ENCODE results near the gene SH3D21. TPM values are rescaled to one million over a fixed set of nuclear protein-coding genes. Genes with fewer than 3 reads are reported as not detected.

Gene SH3D21
- total and polyA plus RNA-seq, 2 of the 8 experiments (the other 6 are each of a cell fraction or from before 2014, with no cell fraction given) = 3.4 to 8.6 TPM

DNA sequence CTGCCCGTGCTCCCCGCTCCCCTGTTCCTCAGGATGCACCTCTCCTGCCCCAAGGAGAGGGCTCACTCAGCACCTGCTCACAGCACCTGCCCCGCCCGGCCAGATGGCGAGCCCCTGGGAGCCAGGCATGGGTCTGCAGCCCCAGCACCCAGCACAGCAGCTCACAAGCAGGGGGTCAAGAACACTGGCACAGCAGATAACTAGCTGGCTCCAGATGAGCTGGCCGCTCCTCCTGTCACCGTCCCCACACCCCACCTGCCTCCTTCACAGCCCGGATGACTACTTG is 38.2 kb downstream of the SH3D21 start:
- Histone ChIP-seq H3K23ac (ENCODE audit: insufficient read length) (no peak overlapping the region), H3K27ac (ENCODE audit: low read depth, low read length) (no peak overlapping the region), H3K18ac (ENCODE audit: extremely low read depth, low read length) (no peak overlapping the region), H3K36me3 (ENCODE audit: control insufficient read depth in 2 of 4, insufficient read depth in 4 of 4, low read length in 3 of 4) (peaks cover 4 to 25% (median 8%) of the 10 kb centered on the region in 4 experiments; a peak in 5 of 8 replicates), H2BK12ac (ENCODE audit: low read depth, low read length) (no peak overlapping the region), H4K20me1 (replicated peaks in 1 of 2; ENCODE audit: control insufficient read depth in 1 of 2, insufficient read depth in 2 of 2, low read length in 2 of 2) (peaks cover 3 to 4% of the 10 kb centered on the region in 2 experiments), H3K9me3 (ENCODE audit: insufficient read depth in 2 of 2, low read depth in 1 of 2, low read length in 1 of 2) (no peaks in the 10 kb centered on the region), H2BK20ac (ENCODE audit: low read length) (no peak overlapping the region), H4K91ac (replicated peaks; ENCODE audit: insufficient read length, low read length) (no peak overlapping the region), H2AFZ (ENCODE audit: low read length) (no peak overlapping the region), H3K79me2 (ENCODE audit: control insufficient read depth in 1 of 2, insufficient read depth in 2 of 2, low read length in 2 of 2) (no peaks in the 10 kb centered on the region), H3K56ac (replicated peaks; ENCODE audit: insufficient read length, low read depth, low read length) (no peak overlapping the region), H2BK5ac (ENCODE audit: low read depth, low read length) (no peak overlapping the region), H3K4ac (replicated peaks; ENCODE audit: insufficient read length, low read depth, low read length) (no peak overlapping the region), H3K4me1 (replicated peaks in 1 of 4; ENCODE audit: control insufficient read depth in 3 of 4, insufficient read depth in 4 of 4, low read length in 3 of 4) (no peaks in the 10 kb centered on the region; a peak in 1 of 7 replicates), H4K8ac (ENCODE audit: extremely low read depth, insufficient read depth, low read length) (no peak overlapping the region), H3K79me1 (ENCODE audit: low read depth, low read length) (no peaks in the 10 kb centered on the region), H2BK15ac (ENCODE audit: low read length) (no peak overlapping the region), H3K4me2 (ENCODE audit: insufficient read depth in 1 of 2, low read depth in 2 of 2, low read length in 2 of 2) (no peak overlapping the region), H3K14ac (ENCODE audit: insufficient read length) (no peak overlapping the region), H3K27me3 (replicated peaks in 1 of 4; ENCODE audit: control insufficient read depth in 3 of 4, extremely low read depth in 1 of 4, insufficient read depth in 3 of 4, low read length in 3 of 4) (no peaks in the 10 kb centered on the region), H4K5ac (ENCODE audit: insufficient read length, low read depth, low read length) (no peak overlapping the region), H2BK120ac (replicated peaks; ENCODE audit: low read depth, low read length) (no peak overlapping the region), H3K9ac (replicated peaks in 1 of 4; ENCODE audit: extremely low read depth in 1 of 4, low read depth in 3 of 4, low read length in 3 of 4) (no peak overlapping the region; a peak in 1 of 7 replicates), H2AK5ac (ENCODE audit: low read depth, low read length) (no peak overlapping the region), H3K4me3 (ENCODE audit: extremely low read depth in 1 of 4, insufficient read depth in 2 of 4, low read depth in 3 of 4, low read length in 4 of 4) (no peak overlapping the region), H3K23me2 (ENCODE audit: low read depth, low read length) (no peaks in the 10 kb centered on the region)
- no peak for FAIRE-seq
- POLR2A ChIA-PET (ENCODE audit: partially characterized antibody) = interaction anchor here (0.6 to 4.9 kb wide), 9 partner anchors 8 to 151 kb away, joined by 3 to 37 read pairs (median 3); partner anchors contain the start of gene EVA1B
- DNase-seq (ENCODE audit: low read depth in 1 of 2, low spot score in 2 of 2) = no peak
- TF ChIP-seq TAF1 (IDR thresholded peaks at IDR 0.05; ENCODE audit: low read depth, low read length) = no peak
- TF ChIP-seq TAF7 (optimal IDR thresholded peaks at IDR 0.05; ENCODE audit: borderline replicate concordance, low read depth, low read length) = no peak
- no peak for TF ChIP-seq SRF (IDR thresholded peaks at IDR 0.05; ENCODE audit: low read depth, low read length)
- no peak for TF ChIP-seq KDM5A (IDR thresholded peaks at IDR 0.05; ENCODE audit: low read length)
- TF ChIP-seq, protein P1, sequence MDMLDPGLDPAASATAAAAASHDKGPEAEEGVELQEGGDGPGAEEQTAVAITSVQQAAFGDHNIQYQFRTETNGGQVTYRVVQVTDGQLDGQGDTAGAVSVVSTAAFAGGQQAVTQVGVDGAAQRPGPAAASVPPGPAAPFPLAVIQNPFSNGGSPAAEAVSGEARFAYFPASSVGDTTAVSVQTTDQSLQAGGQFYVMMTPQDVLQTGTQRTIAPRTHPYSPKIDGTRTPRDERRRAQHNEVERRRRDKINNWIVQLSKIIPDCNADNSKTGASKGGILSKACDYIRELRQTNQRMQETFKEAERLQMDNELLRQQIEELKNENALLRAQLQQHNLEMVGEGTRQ (IDR thresholded peaks at IDR 0.05; ENCODE audit: low read length) = no peak
- no peak for TF ChIP-seq SP4 (IDR thresholded peaks at IDR 0.05; ENCODE audit: low read length)
- no peak for TF ChIP-seq RAD21 (IDR thresholded peaks at IDR 0.05 in 1 of 2, conservative IDR thresholded peaks at IDR 0.05 in 1 of 2; ENCODE audit: low read depth in 2 of 2, low read length in 2 of 2)
- WGBS, 2 experiments (ENCODE audit: extremely low coverage in 1 of 2, insufficient coverage in 1 of 2, insufficient read length in 1 of 2, insufficient replicate concordance in 2 of 2, low coverage in 1 of 2, low lambda C conversion rate in 2 of 2, missing lambda C conversion rate in 1 of 2) = 83% methylated on average over 8 of the region's 8 CpGs; no CpG with 5 or more reads in 1 of the 2 experiments
- CTCF ChIA-PET (ENCODE audit: partially characterized antibody) = interaction anchor here (0.6 to 10.0 kb wide), 7 partner anchors 11 to 312 kb away, joined by 3 to 150 read pairs (median 4); no protein-coding TSS in a partner anchor
